Measurements from ENCODE around the gene TARS1.
"Not testable (repeated sequence)": the region's sequence is repeated elsewhere in the genome, so short reads cannot be mapped to it uniquely, and the experiment has no call there.

The TARS1 gene

GRCh38 chr5:33489481-33490067 lies 48.8 kb downstream of the TARS1 start:
- DNase-seq: no peak

- DNase-seq: no peak
These were observed 49.4 kb downstream of the TARS1 start for GRCh38 chr5:33490071-33490665.

GRCh38 chr5:33491941-33492340 lies 51.2 kb downstream of the TARS1 start:
- no peak for DNase-seq

- no peak for DNase-seq
These were observed 53.7 kb downstream of the TARS1 start for GRCh38 chr5:33494466-33494865.

GRCh38 chr5:33501260-33501659 lies 60.5 kb downstream of the TARS1 start:
- no peak for DNase-seq

- DNase-seq: no peak
These were observed 61.1 kb downstream of the TARS1 start for GRCh38 chr5:33501899-33502298.

GRCh38 chr5:33504570-33504969 lies 63.8 kb downstream of the TARS1 start:
- no peak for DNase-seq

GRCh38 chr5:33507426-33507825 lies 66.7 kb downstream of the TARS1 start:
- no peak for DNase-seq

GRCh38 chr5:33509036-33509435 lies 68.3 kb downstream of the TARS1 start:
- DNase-seq: no peak

- no peak for DNase-seq
These were observed 72.9 kb downstream of the TARS1 start for GRCh38 chr5:33513462-33514185.

- not testable (repeated sequence) for DNase-seq
These were observed 74.6 kb downstream of the TARS1 start for GRCh38 chr5:33515366-33515765.

- no peak for DNase-seq
These were observed 75.7 kb downstream of the TARS1 start for GRCh38 chr5:33516421-33516820.

All from activated CD4-positive, alpha-beta T cell treated with anti-CD3 and anti-CD28 coated beads for 48 hours (primary cell).